Skin epidermis (tissue), 12 donors: Measurements from ENCODE around the gene TMEM258.

ENCODE experiments used
- H3K27ac ChIP-seq, 21 experiments: fragments of 200-600 bp; sonication (generic) in 11 of 21; one replicate each; pipeline ENCODE4 v1.5.0; 2020; ENCODE audit warnings: mild to moderate bottlenecking in 3 of 21, inconsistent platforms in 2 of 21, moderate library complexity in 2 of 21
- H3K4me3 ChIP-seq, 7 experiments: fragments of 200-600 bp; sonication (generic) in 2 of 7; one replicate each; pipeline ENCODE4 v1.5.0; 2020; ENCODE audit warnings: inconsistent platforms in 2 of 7, mild to moderate bottlenecking in 2 of 7, moderate library complexity in 1 of 7

Gene TMEM258

GRCh38 chr11:61749591-61750217, 42.7 kb downstream of the TMEM258 start:
- H3K4me3 ChIP-seq = no peak overlapping the region
- no peak overlapping the region for H3K27ac ChIP-seq

- peak overlapping the region in 1 of 21 experiments; percentile 16 for H3K27ac ChIP-seq
Observed at GRCh38 chr11:61747967-61748285, 44.5 kb downstream of the TMEM258 start.

GRCh38 chr11:61747192-61747966, 45.0 kb downstream of the TMEM258 start:
- H3K4me3 ChIP-seq = no peak overlapping the region
- H3K27ac ChIP-seq = peak overlapping the region in 1 of 21 experiments; percentile 16

More at GRCh38 chr11:61747967-61748285, 44.5 kb downstream of the TMEM258 start:
- H3K4me3 ChIP-seq = no peak overlapping the region

GRCh38 chr11:61746442-61747191, 45.8 kb downstream of the TMEM258 start:
- no peak overlapping the region for H3K4me3 ChIP-seq
- H3K27ac ChIP-seq = no peak overlapping the region

GRCh38 chr11:61745781-61746441, 46.5 kb downstream of the TMEM258 start:
- Histone ChIP-seq H3K27ac (no peak overlapping the region), H3K4me3 (no peak overlapping the region)

- Histone ChIP-seq H3K27ac (no peak overlapping the region), H3K4me3 (no peak overlapping the region)
Observed at GRCh38 chr11:61744609-61745156, 47.7 kb downstream of the TMEM258 start.

GRCh38 chr11:61744181-61744580, 48.2 kb downstream of the TMEM258 start:
- H3K4me3 ChIP-seq = no peak overlapping the region
- H3K27ac ChIP-seq = no peak overlapping the region

GRCh38 chr11:61743486-61744095, 48.8 kb downstream of the TMEM258 start:
- H3K27ac ChIP-seq = no peak overlapping the region
- no peak overlapping the region for H3K4me3 ChIP-seq

- H3K27ac ChIP-seq = no peak overlapping the region
- H3K4me3 ChIP-seq = no peak overlapping the region
Observed at GRCh38 chr11:61742391-61742790, 50.0 kb downstream of the TMEM258 start.

GRCh38 chr11:61739966-61740365, 52.4 kb downstream of the TMEM258 start:
- Histone ChIP-seq H3K27ac (no peak overlapping the region), H3K4me3 (no peak overlapping the region)

GRCh38 chr11:61739413-61739812, 53.0 kb downstream of the TMEM258 start:
- no peak overlapping the region for H3K4me3 ChIP-seq
- no peak overlapping the region for H3K27ac ChIP-seq
